LoVo (cell line): ENCODE results near the gene TAAR6.
"Not testable (repeated sequence)": the region's sequence is repeated elsewhere in the genome, so short reads cannot be mapped to it uniquely, and the experiment has no call there.

Experiments used
- DNase-seq: peaks from one replicate; pipeline ENCODE4 v3.0.0-alpha.2; 2016; ENCODE audit warnings: low spot score

Gene TAAR6

GRCh38 chr6:132570221-132570777, at the start of gene TAAR6:
TAAR6 (plus strand) TSS chr6:132570322; CDS start chr6:132570322, 0 bp downstream.
- DNase-seq: no peak

GRCh38 chr6:132520953-132521352, 49.2 kb upstream of the TAAR6 start:
- DNase-seq: no peak

DNA sequence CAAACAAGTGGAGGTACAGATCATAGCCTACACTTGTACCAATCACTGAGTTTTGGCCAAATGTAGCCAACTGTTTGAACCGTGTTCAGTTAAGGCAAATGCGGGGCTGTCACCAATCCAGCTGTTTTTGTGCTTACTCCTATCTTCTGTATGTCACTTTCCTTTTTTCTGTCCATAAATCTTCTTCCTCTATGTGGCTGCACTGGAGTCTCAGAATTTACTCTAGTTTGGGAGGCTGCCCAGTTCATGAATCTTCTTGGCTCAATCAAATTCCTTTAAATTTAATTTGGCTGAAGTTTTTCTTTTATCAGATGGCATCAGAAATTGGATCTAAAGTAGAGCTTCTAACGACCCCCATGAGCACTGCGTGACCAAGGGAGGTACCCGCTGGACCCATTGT, 45.5 kb upstream of the TAAR6 start:
- no peak for DNase-seq

DNA sequence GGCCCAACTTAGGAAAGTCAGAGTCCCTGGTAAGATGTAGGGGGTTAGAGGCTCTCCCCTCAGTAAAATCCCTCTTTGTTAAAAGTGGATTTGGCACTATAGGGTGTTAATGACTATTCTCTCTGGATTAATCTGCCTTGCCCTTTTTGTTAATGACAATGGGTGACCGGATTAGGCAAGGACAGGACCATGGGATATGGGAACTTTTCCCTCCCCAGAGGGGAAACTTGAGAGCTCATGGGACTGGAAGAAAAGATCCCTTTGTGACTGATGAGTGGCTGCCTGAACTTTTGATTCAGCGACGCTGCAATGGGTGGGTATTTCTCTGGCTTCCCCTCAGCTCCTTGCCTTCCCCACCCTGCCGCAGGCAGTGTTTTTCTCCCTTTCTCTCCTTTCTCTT, 44.3 kb upstream of the TAAR6 start:
- DNase-seq: no peak

DNA sequence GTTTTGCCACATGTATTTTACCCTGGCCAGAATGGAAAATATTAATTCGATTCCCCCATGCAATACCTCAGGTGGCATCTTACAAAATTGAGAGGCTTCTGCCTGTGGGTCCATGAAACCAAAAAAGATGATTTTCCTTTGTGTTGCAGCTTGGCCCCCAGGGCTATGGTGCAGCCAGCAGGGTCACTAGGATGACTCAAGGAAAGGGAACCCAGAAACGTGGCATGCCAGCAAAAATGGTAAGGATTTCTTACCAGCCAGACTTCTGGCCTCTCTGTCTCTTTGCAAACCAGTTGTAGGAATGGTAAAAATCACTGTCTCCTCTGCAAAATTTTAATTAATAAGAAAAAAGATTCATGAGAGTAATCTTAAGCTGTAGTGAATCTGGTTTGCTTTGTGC, 43.7 kb upstream of the TAAR6 start:
- no peak for DNase-seq

- DNase-seq: peak; percentile 57
Observed at GRCh38 chr6:132527791-132528190, 42.3 kb upstream of the TAAR6 start.

- DNase-seq: peak; percentile 74
Observed at GRCh38 chr6:132530293-132530974, 39.7 kb upstream of the TAAR6 start.

DNA sequence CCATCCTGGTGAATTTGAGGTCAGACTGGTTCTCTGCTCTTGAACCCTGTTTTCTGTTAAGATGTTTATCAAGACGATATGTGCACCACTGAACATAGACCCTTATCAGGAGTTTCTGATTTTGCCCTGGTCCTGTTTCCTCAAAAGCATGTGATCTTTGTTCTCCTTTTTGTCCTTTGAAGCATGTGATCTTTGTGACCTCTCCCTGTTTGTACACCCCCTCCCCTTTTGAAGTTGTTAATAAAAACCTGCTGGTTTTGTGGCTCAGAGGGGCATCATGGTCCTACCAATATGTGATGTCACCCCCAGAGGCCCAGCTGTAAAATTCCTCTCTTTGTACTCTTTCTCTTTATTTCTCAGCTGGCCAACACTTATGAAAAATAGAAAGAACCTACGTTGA, 35.6 kb upstream of the TAAR6 start:
- DNase-seq: not testable (repeated sequence)

GRCh38 chr6:132537145-132537544, 33.0 kb upstream of the TAAR6 start:
- DNase-seq: no peak

GRCh38 chr6:132537977-132538376, 32.1 kb upstream of the TAAR6 start, which contains the start of gene TAAR9:
TAAR9 (plus strand) TSS chr6:132538277; CDS start chr6:132538290, 13 bp downstream.
- no peak for DNase-seq

GRCh38 chr6:132544826-132545225, 25.3 kb upstream of the TAAR6 start:
- no peak for DNase-seq

- no peak for DNase-seq
Observed at GRCh38 chr6:132548746-132549463, 21.2 kb upstream of the TAAR6 start.

DNA sequence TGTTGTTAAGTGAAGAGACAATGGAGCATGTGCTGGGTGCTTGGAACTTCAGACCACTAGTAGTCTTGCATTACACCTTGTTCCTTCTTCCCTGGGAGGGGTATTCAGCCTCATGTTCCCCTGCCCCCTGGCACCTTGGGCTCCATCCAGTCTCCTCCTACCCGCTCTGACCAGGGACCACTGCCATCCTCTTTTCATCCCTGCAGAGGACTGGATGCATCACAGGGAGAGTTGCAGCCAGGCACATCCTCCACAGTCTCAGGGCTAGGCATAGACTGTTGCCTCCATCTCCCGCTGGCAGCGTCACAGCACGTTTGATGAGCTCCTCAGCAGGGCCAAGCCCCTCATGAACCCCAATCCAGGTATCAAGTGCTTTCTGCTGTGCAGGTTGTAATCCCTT, 18.9 kb upstream of the TAAR6 start:
- no peak for DNase-seq

GRCh38 chr6:132552372-132552771, 17.8 kb upstream of the TAAR6 start, which contains the start of gene TAAR8:
TAAR8 (plus strand) TSS chr6:132552672; CDS start chr6:132552693, 21 bp downstream.
- DNase-seq: no peak

DNA sequence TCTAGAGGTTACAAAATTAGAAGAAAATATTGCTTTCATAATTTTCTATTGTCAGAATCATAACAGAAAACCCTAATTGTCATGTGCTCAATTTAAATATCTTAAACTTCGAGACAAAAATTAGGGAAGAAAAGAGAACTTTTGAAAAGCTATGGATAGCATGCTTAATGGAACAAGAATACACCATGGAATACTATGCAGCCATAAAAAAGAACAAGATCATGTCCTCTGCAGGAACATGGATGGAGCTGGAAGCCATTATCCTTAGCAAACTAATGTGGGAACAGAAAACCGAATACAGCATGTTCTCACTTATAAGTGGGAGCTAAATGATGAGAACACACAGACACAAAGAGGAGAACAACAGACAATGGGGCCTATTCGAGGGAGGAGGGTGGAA, 10.0 kb upstream of the TAAR6 start:
- DNase-seq: not testable (repeated sequence)

- no peak for DNase-seq
Observed at GRCh38 chr6:132566404-132566803, 3.7 kb upstream of the TAAR6 start.

- DNase-seq: no peak
Observed at GRCh38 chr6:132567566-132567965, 2.6 kb upstream of the TAAR6 start.

GRCh38 chr6:132568611-132569010, 1.5 kb upstream of the TAAR6 start:
- no peak for DNase-seq

DNA sequence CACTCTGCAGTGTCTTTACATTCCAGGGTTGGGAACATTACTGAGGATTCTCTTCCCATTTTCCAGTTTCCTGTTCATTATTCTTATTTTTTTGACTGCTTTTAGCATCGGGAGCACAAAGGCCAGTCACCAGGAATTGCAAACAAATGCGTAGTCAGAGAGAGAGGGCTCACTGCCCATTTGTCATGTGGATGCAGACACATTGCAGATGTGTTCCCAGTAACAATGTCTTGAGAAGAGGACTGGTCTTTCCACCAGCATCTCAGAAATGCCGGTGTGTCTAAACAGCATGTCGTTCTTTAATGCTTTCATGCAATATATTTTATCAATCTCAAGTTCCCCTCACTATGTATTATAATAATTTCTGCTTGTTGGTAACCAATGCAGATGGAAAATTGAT, 952 bp upstream of the TAAR6 start:
- DNase-seq: no peak

DNA sequence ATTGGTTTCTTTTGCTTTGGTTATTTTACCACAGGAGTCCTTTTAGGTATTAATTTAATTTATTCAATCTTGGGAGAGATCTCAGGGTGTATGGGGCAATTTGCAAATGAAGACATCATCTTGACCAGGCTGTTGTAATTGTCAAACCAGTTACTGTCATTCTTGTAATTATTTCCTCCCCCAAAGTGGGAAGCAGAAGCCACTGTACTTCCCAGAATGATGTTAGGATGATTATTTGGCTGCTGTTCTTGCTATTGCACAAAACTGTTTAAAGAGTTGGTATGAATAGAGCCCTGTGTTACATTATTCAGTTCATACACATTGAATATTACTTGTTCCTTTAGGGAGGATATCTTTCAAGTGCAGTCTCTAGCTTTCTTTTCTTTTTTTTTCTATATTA, 1.7 kb downstream of the TAAR6 start:
- DNase-seq: no peak

- no peak for DNase-seq
Observed at GRCh38 chr6:132584698-132585097, 14.6 kb downstream of the TAAR6 start.

DNA sequence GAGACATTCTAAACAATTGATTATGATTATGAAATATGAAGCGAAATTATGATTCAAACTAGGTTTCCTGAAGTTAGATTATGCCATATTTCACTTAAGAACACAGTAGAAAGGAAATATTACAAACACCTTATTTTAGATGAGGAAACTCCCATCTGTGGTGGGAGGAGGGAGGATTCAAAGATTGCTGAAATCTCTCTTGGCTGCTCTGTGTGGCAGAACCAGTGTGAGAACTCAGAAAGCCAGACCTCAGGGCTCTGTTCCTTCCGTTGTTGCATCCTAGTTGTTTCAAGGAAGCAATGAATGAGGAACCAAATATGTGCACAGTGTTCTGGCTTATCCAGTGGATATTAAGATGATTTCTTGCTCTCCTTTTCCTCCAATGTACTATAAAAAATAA, 17.3 kb downstream of the TAAR6 start:
- DNase-seq: no peak

- DNase-seq: no peak
Observed at GRCh38 chr6:132589454-132589853, 19.3 kb downstream of the TAAR6 start, which contains the start of gene TAAR5. TAAR5 (minus strand) TSS chr6:132589741; CDS start chr6:132589686, 55 bp downstream.
